ENCODE results near the gene ITGAD. TPM values are rescaled to one million over a fixed set of nuclear protein-coding genes. Genes with fewer than 3 reads are reported as not detected.

Gene ITGAD
- total RNA-seq, 1 donor from 2014 or later, result 0.07 TPM

GRCh38 chr16:31382485-31383161 lies 10.5 kb upstream of the ITGAD start:
- intact Hi-C loops (cut with micrococcal nuclease), result loop anchor here (1.0 to 5.0 kb wide), 3 partner anchors 50 to 397 kb away; partner anchors contain the start of gene HSD3B7
- Mint-ChIP-seq H3K27ac (no peak overlapping the region), H3K4me1 (peaks cover 11% of the 10 kb centered on the region), H3K36me3 (ENCODE audit: low read depth) (no peaks in the 10 kb centered on the region), H3K27me3 (peaks cover 2% of the 10 kb centered on the region), H3K4me3 (no peak overlapping the region), H3K9me3 (no peaks in the 10 kb centered on the region)
- ChIA-PET CTCF (interaction anchor here (1.0 to 1.7 kb wide), 16 partner anchors 9 to 487 kb away, joined by 3 to 7 read pairs (median 4); partner anchors contain the start of genes PYCARD, PYDC1 and ZNF843), POLR2A (interaction anchor here (1.1 to 1.7 kb wide), 3 partner anchors 181 to 240 kb away, joined by 3 to 15 read pairs (median 4); partner anchors contain the start of gene PYCARD)
- DNase-seq, result peak; percentile 50
- peak; percentile 86 for ATAC-seq (ENCODE audit: low read depth)
- TF ChIP-seq, protein P1, sequence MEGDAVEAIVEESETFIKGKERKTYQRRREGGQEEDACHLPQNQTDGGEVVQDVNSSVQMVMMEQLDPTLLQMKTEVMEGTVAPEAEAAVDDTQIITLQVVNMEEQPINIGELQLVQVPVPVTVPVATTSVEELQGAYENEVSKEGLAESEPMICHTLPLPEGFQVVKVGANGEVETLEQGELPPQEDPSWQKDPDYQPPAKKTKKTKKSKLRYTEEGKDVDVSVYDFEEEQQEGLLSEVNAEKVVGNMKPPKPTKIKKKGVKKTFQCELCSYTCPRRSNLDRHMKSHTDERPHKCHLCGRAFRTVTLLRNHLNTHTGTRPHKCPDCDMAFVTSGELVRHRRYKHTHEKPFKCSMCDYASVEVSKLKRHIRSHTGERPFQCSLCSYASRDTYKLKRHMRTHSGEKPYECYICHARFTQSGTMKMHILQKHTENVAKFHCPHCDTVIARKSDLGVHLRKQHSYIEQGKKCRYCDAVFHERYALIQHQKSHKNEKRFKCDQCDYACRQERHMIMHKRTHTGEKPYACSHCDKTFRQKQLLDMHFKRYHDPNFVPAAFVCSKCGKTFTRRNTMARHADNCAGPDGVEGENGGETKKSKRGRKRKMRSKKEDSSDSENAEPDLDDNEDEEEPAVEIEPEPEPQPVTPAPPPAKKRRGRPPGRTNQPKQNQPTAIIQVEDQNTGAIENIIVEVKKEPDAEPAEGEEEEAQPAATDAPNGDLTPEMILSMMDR (IDR thresholded peaks at IDR 0.05), result no peak

DNA sequence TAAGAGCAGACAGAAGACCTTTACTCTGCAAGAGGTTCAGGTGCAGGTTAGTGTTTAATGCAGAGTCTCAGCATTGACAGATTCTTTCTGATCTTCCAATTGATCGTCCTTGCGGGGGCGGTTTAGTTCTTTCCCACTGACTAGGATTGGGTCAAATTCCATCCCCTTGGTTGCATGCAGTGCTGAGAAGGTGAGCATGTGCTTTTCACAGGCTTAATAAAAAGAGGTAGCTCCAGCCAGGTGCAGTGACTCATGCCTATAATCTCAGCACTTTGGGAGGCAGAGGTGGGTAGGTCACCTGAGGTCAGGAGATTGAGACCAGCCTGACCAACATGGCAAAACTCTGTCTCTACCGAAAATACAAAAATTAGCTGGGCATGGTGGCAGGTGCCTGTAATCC lies 7.5 kb upstream of the ITGAD start:
- intact Hi-C loops (cut with micrococcal nuclease), result no loop called here
- H3K9me3 Mint-ChIP-seq, result no peaks in the 10 kb centered on the region
- no peak for DNase-seq
- no peak overlapping the region for H3K27ac Mint-ChIP-seq
- TF ChIP-seq, protein P1 (IDR thresholded peaks at IDR 0.05), result no peak
- H3K4me1 Mint-ChIP-seq, result peaks cover 11% of the 10 kb centered on the region
- H3K4me3 Mint-ChIP-seq, result no peak overlapping the region
- ChIA-PET POLR2A (no interaction called here), CTCF (interaction anchor here (1.1 kb wide), 1 partner anchor 52 kb away, joined by 3 read pairs; no protein-coding TSS in a partner anchor)
- no peaks in the 10 kb centered on the region for H3K36me3 Mint-ChIP-seq (ENCODE audit: low read depth)
- peaks cover 8% of the 10 kb centered on the region for H3K27me3 Mint-ChIP-seq
- ATAC-seq (ENCODE audit: low read depth), result no peak

GRCh38 chr16:31386157-31386984 lies 6.8 kb upstream of the ITGAD start:
- peaks cover 8% of the 10 kb centered on the region for H3K27me3 Mint-ChIP-seq
- POLR2A ChIA-PET, result interaction anchor here (0.7 kb wide), 1 partner anchor 198 kb away, joined by 3 read pairs; no protein-coding TSS in a partner anchor
- intact Hi-C loops (cut with micrococcal nuclease), result no loop called here
- CTCF ChIA-PET, result interaction anchor here (1.1 kb wide), 1 partner anchor 53 kb away, joined by 3 read pairs; no protein-coding TSS in a partner anchor
- H3K36me3 Mint-ChIP-seq (ENCODE audit: low read depth), result no peaks in the 10 kb centered on the region
- peaks cover 11% of the 10 kb centered on the region for H3K4me1 Mint-ChIP-seq
- DNase-seq (no peak), ATAC-seq (ENCODE audit: low read depth) (peak; percentile 46)
- no peak overlapping the region for H3K4me3 Mint-ChIP-seq
- TF ChIP-seq, protein P1 (IDR thresholded peaks at IDR 0.05), result no peak
- H3K27ac Mint-ChIP-seq, result no peak overlapping the region
- no peaks in the 10 kb centered on the region for H3K9me3 Mint-ChIP-seq

DNA sequence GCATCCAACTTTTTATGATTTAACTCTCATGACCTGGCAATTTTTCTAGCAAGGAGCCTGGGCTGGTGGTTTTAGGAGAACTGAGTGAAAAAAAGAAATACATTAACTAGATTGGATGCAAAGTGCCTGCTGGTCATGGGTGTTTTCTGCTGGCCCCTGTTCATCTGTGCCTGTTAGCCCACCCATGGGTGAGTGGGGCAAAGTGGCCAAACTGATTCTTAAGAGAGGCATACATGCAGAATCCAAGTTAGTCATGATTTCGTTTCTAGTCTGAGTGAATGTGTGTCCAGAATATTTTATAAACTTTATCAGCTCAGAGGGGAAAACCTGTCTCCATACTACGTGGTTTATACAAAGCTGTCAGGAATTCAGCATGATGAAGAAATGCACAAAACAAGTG lies 4.6 kb upstream of the ITGAD start:
- Mint-ChIP-seq H3K9me3 (no peaks in the 10 kb centered on the region), H3K4me3 (no peak overlapping the region), H3K27ac (no peak overlapping the region), H3K36me3 (ENCODE audit: low read depth) (no peaks in the 10 kb centered on the region), H3K4me1 (peaks cover 7% of the 10 kb centered on the region), H3K27me3 (peaks cover 12% of the 10 kb centered on the region)
- TF ChIP-seq, protein P1 (IDR thresholded peaks at IDR 0.05), result no peak
- no peak for DNase-seq
- intact Hi-C loops (cut with micrococcal nuclease), result no loop called here
- no peak for ATAC-seq (ENCODE audit: low read depth)
- ChIA-PET POLR2A (no interaction called here), CTCF (no interaction called here)

Measured in activated B cell treated with CpG ODN at 0.5 μM for 24 hours (primary cell).